K562 (cell line): ENCODE results near the gene PSMD14. TPM values are rescaled to one million over a fixed set of nuclear protein-coding genes. Genes with fewer than 3 reads are reported as not detected.

Experiments
- ATAC-seq: fragments of 200-7000 bp; cut with Tn5 transposase; 3 replicates; pipeline ENCODE4 v1.9.1; 2020; ENCODE audit warnings: moderate library complexity
- BruUV-seq: library from RNA; stranded (reverse); fragments of 400-500 nt; replicated peaks from 2 replicates; lab custom pipeline; 2021; lab: Mats Ljungman, UMichigan
- CTCF ChIA-PET: fragments of 300-600 bp; formaldehyde crosslinking; extraction: SDS; loops from one replicate; lab custom pipeline; 2021; ENCODE audit warnings: low intra/inter-chr PET ratio; lab: Yijun Ruan, JAX
- POLR2A ChIA-PET: fragments of 300-600, 350-650 bp; sonication (Branson Sonifier 250); formaldehyde crosslinking; extraction: SDS; loops from one replicate; lab custom pipeline; 2021; ENCODE audit warnings: antibody characterized with exemption, inconsistent platforms; lab: Yijun Ruan, JAX
- DNase-seq, 4 experiments: peaks; one replicate each; pipeline versions ENCODE4 v3.0.0 to v3.0.0-alpha.2; 2011 to 2018; ENCODE audit warnings: low spot score in 3 of 4, mixed read lengths in 3 of 4; ENCODE audit errors: extremely low read depth in 1 of 4
- FAIRE-seq: peaks from 2 replicates; lab custom pipeline; 2011; peaks lifted over from hg19 to GRCh38; lab: Jason Lieb, UNC
- H2AFZ ChIP-seq: 2 replicates; pipeline ENCODE4 v1.6.0; 2011; ENCODE audit warnings: low read depth, low read length, control low read depth, inconsistent platforms
- H3K27ac ChIP-seq: fragments of 200-600 bp; 3 replicates; pipeline ENCODE4 v1.8.0; 2011; ENCODE audit warnings: low read depth, mild to moderate bottlenecking, control low read depth, inconsistent platforms, low read length, moderate library complexity, mixed read lengths; ENCODE audit errors: extremely low read depth
- H3K27me3 ChIP-seq, 2 experiments: fragments of 300-600 bp in 1 of 2; 2 replicates in 1 of 2; 3 replicates in 1 of 2; pipeline versions ENCODE4 v1.6.0 to v1.8.0; 2011; ENCODE audit warnings: inconsistent platforms in 2 of 2, low read length in 2 of 2, mild to moderate bottlenecking in 1 of 2, mixed read lengths in 1 of 2, moderate library complexity in 1 of 2; ENCODE audit not compliant: control insufficient read depth in 2 of 2, insufficient read depth in 2 of 2
- H3K36me3 ChIP-seq: fragments of 300-600 bp; 3 replicates; pipeline ENCODE4 v1.8.0; 2011; ENCODE audit warnings: mild to moderate bottlenecking, low read length, inconsistent platforms; ENCODE audit not compliant: control insufficient read depth, insufficient read depth
- H3K4me1 ChIP-seq, 2 experiments: fragments of 200-600 bp in 1 of 2; replicated peaks in 1 of 2; 2 replicates in 1 of 2; 3 replicates in 1 of 2; pipeline versions ENCODE4 v1.5.1 to v1.8.0; 2011; ENCODE audit warnings: inconsistent platforms in 2 of 2, low read length in 2 of 2, mild to moderate bottlenecking in 1 of 2, mixed read lengths in 1 of 2, moderate library complexity in 1 of 2; ENCODE audit not compliant: control insufficient read depth in 2 of 2, insufficient read depth in 2 of 2
- H3K4me2 ChIP-seq: 2 replicates; pipeline ENCODE4 v1.6.1; 2011; ENCODE audit warnings: low read length, control low read depth, inconsistent platforms, mixed read lengths; ENCODE audit not compliant: insufficient read depth
- H3K4me3 ChIP-seq: fragments of 200-600 bp; sonication (generic), shearing (Covaris generic); 2 replicates; pipeline ENCODE4 v1.5.1; 2016; ENCODE audit warnings: control low read depth, inconsistent platforms
- H3K79me2 ChIP-seq: fragments of 200-600 bp; 3 replicates; pipeline ENCODE4 v1.8.0; 2011; ENCODE audit warnings: low read length, inconsistent platforms; ENCODE audit not compliant: control insufficient read depth, insufficient read depth
- H3K9ac ChIP-seq, 2 experiments: 2 replicates each; pipeline versions ENCODE4 v1.6.0 to v1.6.1; 2011; ENCODE audit warnings: low read depth in 2 of 2, low read length in 2 of 2, control low read depth in 1 of 2, inconsistent platforms in 1 of 2, mild to moderate bottlenecking in 1 of 2, mixed read lengths in 1 of 2; ENCODE audit not compliant: insufficient read depth in 1 of 2
- H3K9me1 ChIP-seq: one replicate; pipeline ENCODE4 v1.6.0; 2011; ENCODE audit warnings: inconsistent platforms, mild to moderate bottlenecking, low read length, moderate library complexity; ENCODE audit not compliant: control insufficient read depth, insufficient read depth
- H3K9me3 ChIP-seq: replicated peaks from 2 replicates; pipeline ENCODE4 v1.5.1; 2011; ENCODE audit warnings: low read depth, low read length, inconsistent platforms; ENCODE audit not compliant: control insufficient read depth, insufficient read depth
- H4K20me1 ChIP-seq: replicated peaks from 2 replicates; pipeline ENCODE4 v1.6.1; 2011; ENCODE audit warnings: low read length, inconsistent platforms, mixed read lengths; ENCODE audit not compliant: control insufficient read depth, insufficient read depth
- EP300 ChIP-seq: IDR thresholded peaks from 2 replicates; pipeline ENCODE4 v1.6.1; 2012; ENCODE audit warnings: low read length, improper control_type of control experiment
- L3MBTL2 ChIP-seq: fragments of 450-650 bp; IDR thresholded peaks from 2 replicates; pipeline ENCODE4 v1.6.1; 2016; ENCODE audit warnings: mild to moderate bottlenecking, moderate library complexity
- MIER1 ChIP-seq: fragments of 450-650 bp; IDR thresholded peaks from 2 replicates; pipeline ENCODE4 v1.6.1; 2016; ENCODE audit warnings: antibody characterized with exemption, mild to moderate bottlenecking, low read depth
- NFIC ChIP-seq: fragments of 450-650 bp; IDR thresholded peaks from 2 replicates; pipeline ENCODE4 v1.6.1; 2017; ENCODE audit warnings: mild to moderate bottlenecking, inconsistent platforms
- RBBP5 ChIP-seq: fragments of 200-600 bp; sonication (generic); IDR thresholded peaks from 2 replicates; pipeline ENCODE4 v1.6.1; 2012; ENCODE audit warnings: borderline replicate concordance, mild to moderate bottlenecking, low read length, control low read depth, inconsistent platforms; ENCODE audit not compliant: insufficient read depth, poor library complexity, severe bottlenecking
- RBM14 ChIP-seq: fragments of 200-400 bp; formaldehyde crosslinking; IDR thresholded peaks from 2 replicates; pipeline ENCODE4 v1.6.1; 2018; ENCODE audit warnings: low read depth, mild to moderate bottlenecking, low read length, moderate library complexity, borderline replicate concordance; ENCODE audit not compliant: insufficient read depth
- SMAD2 ChIP-seq: fragments of 150-350 bp; IDR thresholded peaks from 2 replicates; pipeline ENCODE4 v1.6.1; 2014; ENCODE audit warnings: low read depth, mild to moderate bottlenecking, low read length
- SMARCA4 ChIP-seq: fragments of 450-650 bp; IDR thresholded peaks from 2 replicates; pipeline ENCODE4 v1.6.1; 2016
- SUPT5H ChIP-seq: fragments of 450-650 bp; IDR thresholded peaks from 2 replicates; pipeline ENCODE4 v1.6.1; 2016
- TBL1XR1 ChIP-seq, 2 experiments: IDR thresholded peaks; 2 replicates each; pipeline ENCODE4 v1.6.1; 2012; ENCODE audit warnings: improper control_type of control experiment in 2 of 2, low read length in 2 of 2, mild to moderate bottlenecking in 1 of 2
- TCF3 ChIP-seq: sonication (generic); formaldehyde crosslinking; IDR thresholded peaks from 2 replicates; pipeline ENCODE4 v1.4.0; 2020; ENCODE audit warnings: mild to moderate bottlenecking, missing genetic modification reagents
- ZBTB9 ChIP-seq: fragments of 450-650 bp; formaldehyde crosslinking; IDR thresholded peaks from 2 replicates; pipeline ENCODE4 v1.4.0; 2020; ENCODE audit warnings: mild to moderate bottlenecking, moderate library complexity
- ZNF431 ChIP-seq: sonication (generic); formaldehyde crosslinking; IDR thresholded peaks from 2 replicates; pipeline ENCODE4 v1.8.0; 2022; ENCODE audit warnings: mild to moderate bottlenecking, missing genetic modification reagents
- ZNF668 ChIP-seq: fragments of 250-450 bp; sonication (Bioruptor Pico); IDR thresholded peaks from 2 replicates; pipeline ENCODE4 v1.8.0; 2022; ENCODE audit warnings: mild to moderate bottlenecking, inconsistent platforms
- ZNF740 ChIP-seq, 3 experiments: fragments of 200-800 bp in 1 of 3; sonication (Bioruptor generic) in 1 of 3; sonication (generic) in 1 of 3; formaldehyde crosslinking in 1 of 3; IDR thresholded peaks; 2 replicates each; pipeline versions ENCODE4 v1.6.1 to v1.8.0; 2016 to 2022; ENCODE audit warnings: mild to moderate bottlenecking in 2 of 3, missing compliant biosample characterization in 2 of 3, missing genetic modification characterization in 2 of 3, missing genetic modification reagents in 1 of 3
- ZNF77 ChIP-seq: fragments of 250-450 bp; sonication (Bioruptor Pico); IDR thresholded peaks from 2 replicates; pipeline ENCODE4 v1.5.0; 2020
- ZNF79 ChIP-seq: fragments of 250-450 bp; sonication (Bioruptor Pico); IDR thresholded peaks from 2 replicates; pipeline ENCODE4 v1.4.0; 2020; ENCODE audit warnings: low read depth, mild to moderate bottlenecking, moderate library complexity
- WGBS: fragments of 100-300 bp; shearing (Covaris generic); methylation state at CpG from one replicate; pipeline ENCODE4 v1.1.6; 2016; ENCODE audit warnings: low coverage, mixed read lengths; ENCODE audit not compliant: insufficient coverage; ENCODE audit errors: missing lambda C conversion rate; 5-methylcytosine and 5-hydroxymethylcytosine counted together
- in situ Hi-C: fragments of 300-500 bp; cut with MboI; formaldehyde crosslinking; loops from 4 replicates; pipeline ENCODE4 v1.15.0; 2018; ENCODE audit warnings: inconsistent platforms, mixed read lengths
- intact Hi-C: fragments of 100-400 bp; cut with micrococcal nuclease; formaldehyde crosslinking; loops from 2 replicates; pipeline ENCODE4 v1.14.2; 2022
- polyA plus RNA-seq, 8 experiments: library from polyadenylated mRNA; depleted of rRNA in 4 of 8; stranded (reverse) in 5 of 8; unstranded in 3 of 8; fragments of >200 nt; fragmentation: Nextera tagmentation in 2 of 8; fragmentation: Illumina TruSeq in 1 of 8; extraction: Ambion mirVana in 2 of 8; extraction: Trizol in 1 of 8; gene quantifications; 2 replicates each; pipeline versions ENCODE4 v1.2.1 to v1.2.3, GENCODE V29; 2011 to 2014; ENCODE audit warnings: inconsistent platforms in 1 of 8, missing spikeins in 1 of 8
- total RNA-seq, 7 experiments: library from RNA; depleted of rRNA in 6 of 7; stranded (reverse); fragments of >200 nt in 6 of 7; fragmentation: Illumina TruSeq in 2 of 7; extraction: Trizol in 2 of 7; gene quantifications; 2 replicates each; pipeline versions ENCODE4 v1.2.1 to v1.2.3, GENCODE V29; 2011 to 2021; ENCODE audit warnings: low replicate concordance in 1 of 7
- TF ChIP-seq, protein P1 (sequence below): fragments of 450-650 bp; formaldehyde crosslinking; IDR thresholded peaks from 2 replicates; pipeline ENCODE4 v1.4.0; 2022; ENCODE audit warnings: missing genetic modification characterization
- TF ChIP-seq, protein P2 (sequence below): sonication (generic); IDR thresholded peaks from 2 replicates; pipeline ENCODE4 v1.6.1; 2016

The PSMD14 gene
- total and polyA plus RNA-seq, 9 of the 15 experiments (the other 6 are each of a cell fraction or from before 2014, with no cell fraction given): 151 to 515 (median 228) TPM

GRCh38 chr2:161370981-161371380 lies 62.8 kb downstream of the PSMD14 start:
- H3K79me2 ChIP-seq: peaks cover 12% of the 10 kb centered on the region; the same call in 2 of the 3 replicates
- POLR2A ChIA-PET: interaction anchor here (1.9 kb wide), 1 partner anchor 9 kb away, joined by 5 read pairs; no protein-coding TSS in a partner anchor

More at GRCh38 chr2:161370981-161371380, 62.8 kb downstream of the PSMD14 start:
- Histone ChIP-seq H4K20me1 (no peaks in the 10 kb centered on the region), H3K4me2 (no peak overlapping the region), H3K9ac (no peak overlapping the region), H3K9me1 (no peaks in the 10 kb centered on the region), H3K9me3 (no peaks in the 10 kb centered on the region), H2AFZ (no peak overlapping the region), H3K27ac (no peak overlapping the region), H3K27me3 (no peaks in the 10 kb centered on the region), H3K4me3 (no peak overlapping the region), H3K36me3 (peaks cover 67% of the 10 kb centered on the region), H3K4me1 (no peaks in the 10 kb centered on the region)
- FAIRE-seq (no peak), ATAC-seq (no peak), DNase-seq (no peak)
- BruUV-seq: no TSS peak
- intact Hi-C loops (no loop called here), in situ Hi-C loops (no loop called here)
- CTCF ChIA-PET: no interaction called here
- TF ChIP-seq SMAD2 (no peak), TBL1XR1 (IDR thresholded peaks at IDR 0.05; ENCODE audit: low read length in 2 of 2) (no peak), ZBTB9 (CRISPR knock-in tag) (no peak), ZNF740 (CRISPR knock-in tag; IDR thresholded peaks at IDR 0.05) (no peak), ZNF740 (tag; IDR thresholded peaks at IDR 0.05) (no peak), SMARCA4 (no peak), NFIC (no peak), L3MBTL2 (no peak), EP300 (no peak), ZNF668 (CRISPR knock-in tag) (no peak), TCF3 (CRISPR knock-in tag) (no peak), SUPT5H (no peak), ZNF79 (CRISPR knock-in tag) (no peak), RBBP5 (no peak), RBM14 (no peak), ZNF77 (CRISPR knock-in tag) (no peak), MIER1 (no peak), ZNF431 (CRISPR knock-in tag) (no peak)
- TF ChIP-seq, protein P1, sequence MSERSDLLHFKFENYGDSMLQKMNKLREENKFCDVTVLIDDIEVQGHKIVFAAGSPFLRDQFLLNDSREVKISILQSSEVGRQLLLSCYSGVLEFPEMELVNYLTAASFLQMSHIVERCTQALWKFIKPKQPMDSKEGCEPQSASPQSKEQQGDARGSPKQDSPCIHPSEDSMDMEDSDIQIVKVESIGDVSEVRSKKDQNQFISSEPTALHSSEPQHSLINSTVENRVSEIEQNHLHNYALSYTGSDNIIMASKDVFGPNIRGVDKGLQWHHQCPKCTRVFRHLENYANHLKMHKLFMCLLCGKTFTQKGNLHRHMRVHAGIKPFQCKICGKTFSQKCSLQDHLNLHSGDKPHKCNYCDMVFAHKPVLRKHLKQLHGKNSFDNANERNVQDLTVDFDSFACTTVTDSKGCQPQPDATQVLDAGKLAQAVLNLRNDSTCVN (CRISPR knock-in tag): no peak
- TF ChIP-seq, protein P2, sequence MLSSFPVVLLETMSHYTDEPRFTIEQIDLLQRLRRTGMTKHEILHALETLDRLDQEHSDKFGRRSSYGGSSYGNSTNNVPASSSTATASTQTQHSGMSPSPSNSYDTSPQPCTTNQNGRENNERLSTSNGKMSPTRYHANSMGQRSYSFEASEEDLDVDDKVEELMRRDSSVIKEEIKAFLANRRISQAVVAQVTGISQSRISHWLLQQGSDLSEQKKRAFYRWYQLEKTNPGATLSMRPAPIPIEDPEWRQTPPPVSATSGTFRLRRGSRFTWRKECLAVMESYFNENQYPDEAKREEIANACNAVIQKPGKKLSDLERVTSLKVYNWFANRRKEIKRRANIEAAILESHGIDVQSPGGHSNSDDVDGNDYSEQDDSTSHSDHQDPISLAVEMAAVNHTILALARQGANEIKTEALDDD: no peak
- WGBS: 96% methylated on average over 3 of the region's 3 CpGs
